ENCODE results near the gene LRRC38.
A peak's percentile ranks its signal among the peaks of the same experiment; 100 is the strongest.

The LRRC38 gene

GRCh38 chr1:13513063-13513894, 524 bp downstream of the LRRC38 start:
- H4K8ac ChIP-seq (ENCODE audit: low read depth, low read length) = no peak overlapping the region
- H2BK12ac ChIP-seq (ENCODE audit: low read length) = no peak overlapping the region
- peak overlapping the region; percentile 59 for H3K14ac ChIP-seq (ENCODE audit: low read length)
- H3K4me1 ChIP-seq (ENCODE audit: control insufficient read depth in 2 of 2, insufficient read depth in 1 of 2, low read depth in 1 of 2, low read length in 2 of 2) = peaks cover 0 to 3% of the 10 kb centered on the region in 2 donors
- H3K18ac ChIP-seq (ENCODE audit: low read length) = peak overlapping the region; percentile 29
- no peaks in the 10 kb centered on the region for H3K36me3 ChIP-seq (replicated peaks in 1 of 2; ENCODE audit: control insufficient read depth in 2 of 2, insufficient read depth in 2 of 2, low read length in 2 of 2)
- no peak overlapping the region for H2AK5ac ChIP-seq (ENCODE audit: low read depth, low read length)
- H3K27ac ChIP-seq (replicated peaks; ENCODE audit: low read length) = no peak overlapping the region
- peak overlapping the region in 1 of 2 donors; percentile 67 for H3K4me3 ChIP-seq (ENCODE audit: low read length in 2 of 2)
- no peaks in the 10 kb centered on the region for H3K79me1 ChIP-seq (ENCODE audit: low read depth, low read length)
- no peak for DNase-seq (ENCODE audit: low spot score)
- H2BK15ac ChIP-seq (ENCODE audit: low read length) = no peak overlapping the region
- H4K91ac ChIP-seq (ENCODE audit: low read depth, low read length, poor library complexity) = no peak overlapping the region
- H3K4ac ChIP-seq (ENCODE audit: low read length) = no peak overlapping the region
- no peaks in the 10 kb centered on the region for H3K9me3 ChIP-seq (replicated peaks in 1 of 2; ENCODE audit: control insufficient read depth in 2 of 2, insufficient read depth in 1 of 2, low read depth in 1 of 2, low read length in 2 of 2)
- peak overlapping the region; percentile 22 for H2AFZ ChIP-seq (ENCODE audit: low read length)
- H2BK5ac ChIP-seq (ENCODE audit: low read length) = no peak overlapping the region
- peak overlapping the region; percentile 69 for H3K4me2 ChIP-seq (ENCODE audit: insufficient read depth, low read length, poor library complexity, severe bottlenecking)
- no peak overlapping the region for H2BK120ac ChIP-seq (ENCODE audit: low read depth, low read length)
- H3K9ac ChIP-seq (ENCODE audit: low read depth, low read length, poor library complexity) = peak overlapping the region; percentile 45
- H3K27me3 ChIP-seq (ENCODE audit: control insufficient read depth in 3 of 3, insufficient read depth in 3 of 3, low read depth in 1 of 3, low read length in 3 of 3) = peaks cover 9 to 95% (median 72%) of the 10 kb centered on the region in 3 experiments
- peak overlapping the region; percentile 85 for H3K23ac ChIP-seq (ENCODE audit: low read depth, low read length, poor library complexity)
- no CpG with 5 or more reads among the region's 98 CpGs for WGBS, 2 donors (ENCODE audit: extremely low coverage in 2 of 2, insufficient read length in 2 of 2, insufficient replicate concordance in 1 of 2)

GRCh38 chr1:13512472-13512871, 1.3 kb downstream of the LRRC38 start:
- Histone ChIP-seq H3K14ac (ENCODE audit: low read length) (no peak overlapping the region), H2BK120ac (ENCODE audit: low read depth, low read length) (no peak overlapping the region), H3K27me3 (ENCODE audit: control insufficient read depth in 3 of 3, insufficient read depth in 3 of 3, low read depth in 1 of 3, low read length in 3 of 3) (peaks cover 9 to 90% (median 69%) of the 10 kb centered on the region in 3 experiments), H3K9me3 (replicated peaks in 1 of 2; ENCODE audit: control insufficient read depth in 2 of 2, insufficient read depth in 1 of 2, low read depth in 1 of 2, low read length in 2 of 2) (no peaks in the 10 kb centered on the region), H3K18ac (ENCODE audit: low read length) (no peak overlapping the region), H3K4me3 (ENCODE audit: low read length in 2 of 2) (no peak overlapping the region), H3K4ac (ENCODE audit: low read length) (no peak overlapping the region), H3K4me2 (ENCODE audit: insufficient read depth, low read length, poor library complexity, severe bottlenecking) (peak overlapping the region; percentile 69), H3K36me3 (replicated peaks in 1 of 2; ENCODE audit: control insufficient read depth in 2 of 2, insufficient read depth in 2 of 2, low read length in 2 of 2) (no peaks in the 10 kb centered on the region), H2AFZ (ENCODE audit: low read length) (no peak overlapping the region), H4K8ac (ENCODE audit: low read depth, low read length) (no peak overlapping the region), H3K79me1 (ENCODE audit: low read depth, low read length) (no peaks in the 10 kb centered on the region), H2BK12ac (ENCODE audit: low read length) (no peak overlapping the region), H3K27ac (replicated peaks; ENCODE audit: low read length) (no peak overlapping the region), H2BK15ac (ENCODE audit: low read length) (no peak overlapping the region), H3K23ac (ENCODE audit: low read depth, low read length, poor library complexity) (no peak overlapping the region), H4K91ac (ENCODE audit: low read depth, low read length, poor library complexity) (no peak overlapping the region), H3K4me1 (ENCODE audit: control insufficient read depth in 2 of 2, insufficient read depth in 1 of 2, low read depth in 1 of 2, low read length in 2 of 2) (peaks cover 0 to 3% of the 10 kb centered on the region in 2 donors), H3K9ac (ENCODE audit: low read depth, low read length, poor library complexity) (no peak overlapping the region), H2BK5ac (ENCODE audit: low read length) (no peak overlapping the region), H2AK5ac (ENCODE audit: low read depth, low read length) (no peak overlapping the region)
- DNase-seq (ENCODE audit: low spot score) = no peak
- WGBS, 2 donors (ENCODE audit: extremely low coverage in 2 of 2, insufficient read length in 2 of 2, insufficient replicate concordance in 1 of 2) = no CpG with 5 or more reads among the region's 10 CpGs

- Histone ChIP-seq H2BK15ac (ENCODE audit: low read length) (no peak overlapping the region), H2AK5ac (ENCODE audit: low read depth, low read length) (no peak overlapping the region), H3K4me2 (ENCODE audit: insufficient read depth, low read length, poor library complexity, severe bottlenecking) (no peak overlapping the region), H3K27me3 (ENCODE audit: control insufficient read depth in 3 of 3, insufficient read depth in 3 of 3, low read depth in 1 of 3, low read length in 3 of 3) (peaks cover 7 to 78% (median 53%) of the 10 kb centered on the region in 3 experiments), H2BK5ac (ENCODE audit: low read length) (no peak overlapping the region), H3K23ac (ENCODE audit: low read depth, low read length, poor library complexity) (no peak overlapping the region), H3K79me1 (ENCODE audit: low read depth, low read length) (no peaks in the 10 kb centered on the region), H3K9me3 (replicated peaks in 1 of 2; ENCODE audit: control insufficient read depth in 2 of 2, insufficient read depth in 1 of 2, low read depth in 1 of 2, low read length in 2 of 2) (no peaks in the 10 kb centered on the region), H2BK12ac (ENCODE audit: low read length) (no peak overlapping the region), H3K14ac (ENCODE audit: low read length) (no peak overlapping the region), H3K9ac (ENCODE audit: low read depth, low read length, poor library complexity) (no peak overlapping the region), H3K27ac (replicated peaks; ENCODE audit: low read length) (no peak overlapping the region), H2BK120ac (ENCODE audit: low read depth, low read length) (no peak overlapping the region), H3K18ac (ENCODE audit: low read length) (no peak overlapping the region), H4K8ac (ENCODE audit: low read depth, low read length) (no peak overlapping the region), H2AFZ (ENCODE audit: low read length) (no peak overlapping the region), H3K4ac (ENCODE audit: low read length) (no peak overlapping the region), H3K4me3 (ENCODE audit: low read length in 2 of 2) (no peak overlapping the region), H4K91ac (ENCODE audit: low read depth, low read length, poor library complexity) (no peak overlapping the region), H3K36me3 (replicated peaks in 1 of 2; ENCODE audit: control insufficient read depth in 2 of 2, insufficient read depth in 2 of 2, low read length in 2 of 2) (no peaks in the 10 kb centered on the region), H3K4me1 (ENCODE audit: control insufficient read depth in 2 of 2, insufficient read depth in 1 of 2, low read depth in 1 of 2, low read length in 2 of 2) (peaks cover 0 to 3% of the 10 kb centered on the region in 2 donors)
- WGBS, 2 donors (ENCODE audit: extremely low coverage in 2 of 2, insufficient read length in 2 of 2, insufficient replicate concordance in 1 of 2) = no CpG with 5 or more reads among the region's 6 CpGs
- no peak for DNase-seq (ENCODE audit: low spot score)
These were observed 3.3 kb downstream of the LRRC38 start for GRCh38 chr1:13510499-13510898.

- no peak overlapping the region for H2BK5ac ChIP-seq (ENCODE audit: low read length)
- no peaks in the 10 kb centered on the region for H3K36me3 ChIP-seq (replicated peaks in 1 of 2; ENCODE audit: control insufficient read depth in 2 of 2, insufficient read depth in 2 of 2, low read length in 2 of 2)
- H3K4me2 ChIP-seq (ENCODE audit: insufficient read depth, low read length, poor library complexity, severe bottlenecking) = no peak overlapping the region
- no peak overlapping the region for H3K4me3 ChIP-seq (ENCODE audit: low read length in 2 of 2)
- no peak overlapping the region for H3K27ac ChIP-seq (replicated peaks; ENCODE audit: low read length)
- H3K4me1 ChIP-seq (ENCODE audit: control insufficient read depth in 2 of 2, insufficient read depth in 1 of 2, low read depth in 1 of 2, low read length in 2 of 2) = peaks cover 0 to 9% of the 10 kb centered on the region in 2 donors
- no peak overlapping the region for H2BK12ac ChIP-seq (ENCODE audit: low read length)
- H2BK120ac ChIP-seq (ENCODE audit: low read depth, low read length) = no peak overlapping the region
- no peak overlapping the region for H3K9ac ChIP-seq (ENCODE audit: low read depth, low read length, poor library complexity)
- no peak overlapping the region for H3K18ac ChIP-seq (ENCODE audit: low read length)
- H2BK15ac ChIP-seq (ENCODE audit: low read length) = no peak overlapping the region
- peaks cover 0 to 46% (median 19%) of the 10 kb centered on the region in 3 experiments for H3K27me3 ChIP-seq (ENCODE audit: control insufficient read depth in 3 of 3, insufficient read depth in 3 of 3, low read depth in 1 of 3, low read length in 3 of 3)
- no peak overlapping the region for H3K4ac ChIP-seq (ENCODE audit: low read length)
- no peak overlapping the region for H4K91ac ChIP-seq (ENCODE audit: low read depth, low read length, poor library complexity)
- H3K79me1 ChIP-seq (ENCODE audit: low read depth, low read length) = no peaks in the 10 kb centered on the region
- WGBS, 2 donors (ENCODE audit: extremely low coverage in 2 of 2, insufficient read length in 2 of 2, insufficient replicate concordance in 1 of 2) = no CpG with 5 or more reads among the region's 4 CpGs
- H2AK5ac ChIP-seq (ENCODE audit: low read depth, low read length) = no peak overlapping the region
- H3K23ac ChIP-seq (ENCODE audit: low read depth, low read length, poor library complexity) = no peak overlapping the region
- DNase-seq (ENCODE audit: low spot score) = no peak
- H4K8ac ChIP-seq (ENCODE audit: low read depth, low read length) = no peak overlapping the region
- no peak overlapping the region for H2AFZ ChIP-seq (ENCODE audit: low read length)
- H3K14ac ChIP-seq (ENCODE audit: low read length) = no peak overlapping the region
- H3K9me3 ChIP-seq (replicated peaks in 1 of 2; ENCODE audit: control insufficient read depth in 2 of 2, insufficient read depth in 1 of 2, low read depth in 1 of 2, low read length in 2 of 2) = no peaks in the 10 kb centered on the region
These were observed 6.7 kb downstream of the LRRC38 start for GRCh38 chr1:13507075-13507474.
